RWPE1 (cell line): ENCODE results near the gene PID1.

Source experiments
- CTCF ChIA-PET: fragments of 350-600 bp; sonication (Branson Sonifier 250); formaldehyde crosslinking; extraction: SDS; loops from one replicate; lab custom pipeline; 2021; lab: Yijun Ruan, JAX
- POLR2A ChIA-PET: fragments of 400-600 bp; formaldehyde crosslinking; extraction: SDS; loops from one replicate; lab custom pipeline; 2020; ENCODE audit warnings: antibody characterized with exemption; ENCODE audit not compliant: low non-redundant PET; lab: Yijun Ruan, JAX
- DNase-seq: peaks from one replicate; pipeline ENCODE4 v3.0.0; 2012; ENCODE audit warnings: low spot score
- H3K27ac ChIP-seq: fragments of 450-650 bp; 2 replicates; pipeline ENCODE4 v1.5.1; 2017
- CTCF ChIP-seq: fragments of 450-650 bp; conservative IDR thresholded peaks from 2 replicates; pipeline ENCODE4 v1.5.1; 2017; ENCODE audit warnings: low read depth, mild to moderate bottlenecking

The PID1 gene

GRCh38 chr2:229087843-229088516 lies 183.1 kb downstream of the PID1 start:
- POLR2A ChIA-PET, result no interaction called here
- no peak for DNase-seq
- no peak overlapping the region for H3K27ac ChIP-seq
- CTCF ChIA-PET, result no interaction called here
- TF ChIP-seq CTCF, result no peak

GRCh38 chr2:229087267-229087666 lies 183.8 kb downstream of the PID1 start:
- CTCF ChIA-PET, result no interaction called here
- no peak for TF ChIP-seq CTCF
- POLR2A ChIA-PET, result no interaction called here
- no peak for DNase-seq
- H3K27ac ChIP-seq, result no peak overlapping the region

GRCh38 chr2:229085439-229085838 lies 185.6 kb downstream of the PID1 start:
- no peak for DNase-seq
- no peak overlapping the region for H3K27ac ChIP-seq
- CTCF ChIA-PET, result no interaction called here
- no peak for TF ChIP-seq CTCF
- POLR2A ChIA-PET, result no interaction called here

GRCh38 chr2:229084447-229084846 lies 186.6 kb downstream of the PID1 start:
- DNase-seq, result no peak
- no peak for TF ChIP-seq CTCF
- ChIA-PET POLR2A (no interaction called here), CTCF (no interaction called here)
- no peak overlapping the region for H3K27ac ChIP-seq

GRCh38 chr2:229083606-229084340 lies 187.3 kb downstream of the PID1 start:
- no peak for DNase-seq
- H3K27ac ChIP-seq, result no peak overlapping the region
- CTCF ChIA-PET, result no interaction called here
- no peak for TF ChIP-seq CTCF
- POLR2A ChIA-PET, result no interaction called here

GRCh38 chr2:229081411-229081810 lies 189.7 kb downstream of the PID1 start:
- POLR2A ChIA-PET, result no interaction called here
- no peak for DNase-seq
- no peak overlapping the region for H3K27ac ChIP-seq
- no peak for TF ChIP-seq CTCF
- CTCF ChIA-PET, result no interaction called here
